GM21528 (cell line): ENCODE results near the gene TRIO.

ENCODE experiments used
- ATAC-seq: cut with Tn5 transposase; IDR thresholded peaks from one replicate; pipeline ENCODE4 v1.9.1; 2021; ENCODE audit warnings: mild to moderate bottlenecking, moderate library complexity; ENCODE audit not compliant: unreplicated experiment, low FRiP score

Gene TRIO

DNA sequence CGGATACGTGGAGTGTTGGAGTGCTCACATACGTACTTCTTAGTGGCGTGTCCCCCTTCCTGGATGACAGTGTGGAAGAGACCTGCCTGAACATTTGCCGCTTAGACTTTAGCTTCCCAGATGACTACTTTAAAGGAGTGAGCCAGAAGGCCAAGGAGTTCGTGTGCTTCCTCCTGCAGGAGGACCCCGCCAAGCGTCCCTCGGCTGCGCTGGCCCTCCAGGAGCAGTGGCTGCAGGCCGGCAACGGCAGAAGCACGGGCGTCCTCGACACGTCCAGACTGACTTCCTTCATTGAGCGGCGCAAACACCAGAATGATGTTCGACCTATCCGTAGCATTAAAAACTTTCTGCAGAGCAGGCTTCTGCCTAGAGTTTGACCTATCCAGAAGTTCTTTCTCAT is 364.9 kb downstream of the TRIO start:
- ATAC-seq: no peak

DNA sequence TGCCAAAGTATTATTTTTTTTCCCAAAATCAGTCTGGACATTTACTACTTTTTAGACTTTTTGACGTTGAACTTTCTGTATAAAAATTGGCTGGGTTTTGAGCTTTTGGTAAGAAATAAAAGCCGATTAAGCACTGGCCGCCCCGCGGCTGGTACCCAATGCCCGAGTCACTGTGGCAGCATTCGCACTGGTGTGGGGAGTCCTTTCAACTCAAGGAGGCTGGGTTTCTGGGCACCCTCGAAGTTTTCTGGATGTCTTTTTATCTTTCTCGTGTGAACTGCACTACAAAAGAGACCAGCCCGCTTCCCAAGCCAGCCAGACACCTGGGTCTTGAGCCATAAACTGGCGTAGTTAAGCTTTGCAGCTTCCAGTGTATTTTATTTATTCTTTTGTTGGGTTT is 366.4 kb downstream of the TRIO start:
- no peak for ATAC-seq

DNA sequence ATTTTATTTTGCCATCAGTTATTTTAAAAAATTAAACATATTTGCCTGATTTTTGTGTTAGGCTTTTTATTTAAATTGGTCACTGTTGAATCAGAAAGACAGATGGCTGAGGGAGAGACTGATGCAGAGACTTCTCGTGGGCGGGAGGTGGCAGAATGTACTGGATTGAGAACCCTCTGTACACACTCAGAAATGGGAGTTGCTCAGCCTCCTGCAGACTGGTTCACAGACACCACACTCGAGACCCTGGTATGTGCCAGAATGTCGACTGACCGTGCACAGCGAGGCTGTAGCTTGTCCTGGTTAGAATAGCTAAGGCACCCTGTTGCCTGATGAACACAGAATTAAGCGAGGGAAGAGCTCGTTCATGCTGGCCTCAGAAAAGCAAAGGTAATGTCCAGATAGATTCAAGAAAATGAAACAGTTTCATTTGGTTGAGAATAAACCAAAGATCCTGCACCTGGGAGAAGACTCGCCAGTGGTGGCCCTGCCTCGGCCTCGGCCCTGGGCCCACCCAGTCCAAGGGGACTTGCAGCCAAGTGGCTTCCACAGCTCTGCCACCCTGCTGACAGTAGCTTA is 367.1 kb downstream of the TRIO start:
- no peak for ATAC-seq

DNA sequence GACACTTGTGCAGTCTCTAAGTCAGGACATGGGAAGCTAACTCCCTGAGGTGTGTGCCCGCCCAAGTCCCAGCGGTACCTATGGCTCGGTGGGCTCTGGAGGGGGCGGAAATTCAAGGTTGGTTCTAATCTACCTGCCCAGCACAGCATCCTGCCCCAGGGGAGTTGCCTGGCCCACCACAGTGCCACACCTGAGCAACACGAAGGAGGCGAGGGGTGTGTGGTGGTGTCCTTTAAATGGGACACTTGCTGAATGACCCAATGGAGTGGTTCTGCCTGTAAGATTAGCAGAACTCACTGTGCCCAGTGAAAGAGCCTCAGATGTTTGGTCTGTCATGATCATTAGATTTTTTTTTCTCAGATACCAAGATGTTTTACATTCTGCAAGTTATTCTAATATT is 367.7 kb downstream of the TRIO start:
- no peak for ATAC-seq

DNA sequence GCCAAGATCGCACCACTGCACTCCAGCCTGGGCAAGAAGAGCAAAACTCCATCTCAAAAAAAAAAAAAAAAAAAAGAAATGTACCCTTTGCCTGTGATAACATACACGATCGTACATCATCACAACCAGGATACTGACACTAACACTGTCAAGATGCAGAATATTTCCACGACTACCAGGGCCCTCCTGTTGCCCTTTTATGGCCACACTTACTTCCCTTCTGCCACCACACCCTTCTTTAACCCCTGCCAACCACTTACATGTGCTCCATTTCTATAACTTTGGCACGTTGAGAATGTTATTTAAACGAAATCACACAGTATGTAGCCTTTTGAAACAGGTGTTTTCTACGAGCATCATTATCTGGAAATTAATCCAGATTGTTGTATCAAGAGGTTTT is 369.4 kb downstream of the TRIO start:
- no peak for ATAC-seq

DNA sequence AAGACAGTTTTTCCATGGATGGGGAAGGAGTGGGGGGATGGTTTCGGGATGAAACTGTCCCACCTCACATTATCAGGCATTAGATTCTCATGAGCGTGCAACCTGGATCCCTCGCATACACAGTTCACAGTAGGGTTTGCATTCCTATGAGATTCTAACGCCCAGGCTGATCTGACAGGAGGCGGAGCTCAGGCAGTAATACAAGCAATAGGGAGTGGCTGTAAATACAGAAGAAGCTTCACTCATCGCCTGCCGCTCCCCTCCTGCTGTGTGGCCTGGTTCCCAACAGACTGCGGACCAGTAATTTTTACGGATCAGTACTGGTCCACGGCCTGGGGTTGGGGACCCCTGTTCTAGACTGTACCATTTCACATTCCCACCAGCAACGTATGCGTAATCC is 370.1 kb downstream of the TRIO start:
- no peak for ATAC-seq

DNA sequence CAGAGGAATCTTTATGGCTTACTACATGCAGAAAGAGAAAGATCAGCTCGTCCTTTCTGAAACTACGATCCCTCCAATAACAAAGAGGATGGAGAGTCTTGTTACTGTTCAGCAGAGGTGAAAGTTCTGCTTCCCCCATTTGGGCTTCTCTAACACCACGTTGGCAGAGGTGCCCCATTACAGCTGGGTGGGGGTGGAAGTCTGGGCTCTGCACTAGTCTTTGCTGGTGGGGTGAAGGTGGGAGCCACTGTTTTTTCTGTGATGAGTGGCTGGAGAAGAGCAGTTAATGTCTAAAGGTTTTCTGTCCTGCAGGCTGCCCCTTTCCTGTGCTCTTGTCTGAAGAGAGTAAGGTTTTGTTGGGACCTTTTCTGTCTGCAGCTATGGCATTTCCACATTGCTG is 373.8 kb downstream of the TRIO start:
- no peak for ATAC-seq

DNA sequence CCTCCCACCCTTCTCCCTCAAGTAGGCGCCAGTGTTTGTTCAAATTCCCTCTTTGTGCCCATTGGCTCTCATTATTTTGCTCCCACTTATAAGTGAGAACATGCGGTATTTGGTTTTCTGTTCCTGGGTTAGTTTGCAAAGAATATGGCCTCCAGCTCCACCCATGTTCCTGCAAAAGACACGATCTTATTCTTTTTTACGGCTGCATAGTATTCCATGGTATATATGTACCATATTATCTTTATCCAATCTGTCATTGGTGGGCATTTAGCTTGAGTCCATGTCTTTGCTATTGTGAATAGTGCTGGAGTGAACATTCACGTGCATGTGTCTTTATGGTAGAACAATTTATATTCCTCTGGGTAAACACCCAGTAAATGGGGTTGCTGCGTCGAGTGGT is 375.5 kb downstream of the TRIO start:
- no peak for ATAC-seq

DNA sequence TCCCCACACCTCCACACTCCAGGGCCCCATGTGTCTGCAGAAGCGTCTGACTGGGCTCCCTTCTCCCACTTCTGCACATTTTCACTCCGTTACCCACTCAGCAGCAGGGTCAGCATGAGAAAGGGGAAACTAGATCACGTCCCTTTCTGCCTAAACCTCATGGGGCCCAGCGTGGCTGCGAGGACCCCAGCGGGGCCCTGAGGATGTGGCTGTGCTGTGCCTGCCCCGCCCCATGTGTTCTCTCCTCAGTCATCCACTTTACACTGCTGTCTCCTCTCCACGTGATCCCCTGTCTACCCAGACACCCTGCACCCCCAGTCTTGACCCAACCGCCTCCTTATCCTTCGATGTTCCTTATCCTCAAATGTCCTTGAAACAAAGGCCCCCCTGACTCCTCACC is 378.6 kb downstream of the TRIO start:
- ATAC-seq: no peak

DNA sequence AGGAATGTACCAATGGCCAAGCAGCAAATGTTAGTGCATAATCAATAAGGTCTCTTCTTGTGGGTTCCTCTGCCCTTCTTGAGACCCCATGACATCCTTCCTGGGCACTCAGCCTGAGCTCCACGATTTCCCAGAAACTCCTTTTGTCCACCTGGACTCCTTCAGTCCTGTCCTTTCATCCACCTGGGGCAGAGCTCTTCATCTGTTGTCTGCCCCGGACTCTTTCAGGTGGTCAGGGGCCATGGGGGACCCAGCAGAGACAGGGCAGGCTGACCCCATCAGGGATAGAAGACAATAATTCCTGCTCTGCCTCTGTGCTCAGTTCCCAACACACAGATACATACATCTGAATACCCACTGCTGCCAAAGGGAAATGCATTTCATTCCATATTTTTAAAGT is 379.6 kb downstream of the TRIO start:
- ATAC-seq: no peak

DNA sequence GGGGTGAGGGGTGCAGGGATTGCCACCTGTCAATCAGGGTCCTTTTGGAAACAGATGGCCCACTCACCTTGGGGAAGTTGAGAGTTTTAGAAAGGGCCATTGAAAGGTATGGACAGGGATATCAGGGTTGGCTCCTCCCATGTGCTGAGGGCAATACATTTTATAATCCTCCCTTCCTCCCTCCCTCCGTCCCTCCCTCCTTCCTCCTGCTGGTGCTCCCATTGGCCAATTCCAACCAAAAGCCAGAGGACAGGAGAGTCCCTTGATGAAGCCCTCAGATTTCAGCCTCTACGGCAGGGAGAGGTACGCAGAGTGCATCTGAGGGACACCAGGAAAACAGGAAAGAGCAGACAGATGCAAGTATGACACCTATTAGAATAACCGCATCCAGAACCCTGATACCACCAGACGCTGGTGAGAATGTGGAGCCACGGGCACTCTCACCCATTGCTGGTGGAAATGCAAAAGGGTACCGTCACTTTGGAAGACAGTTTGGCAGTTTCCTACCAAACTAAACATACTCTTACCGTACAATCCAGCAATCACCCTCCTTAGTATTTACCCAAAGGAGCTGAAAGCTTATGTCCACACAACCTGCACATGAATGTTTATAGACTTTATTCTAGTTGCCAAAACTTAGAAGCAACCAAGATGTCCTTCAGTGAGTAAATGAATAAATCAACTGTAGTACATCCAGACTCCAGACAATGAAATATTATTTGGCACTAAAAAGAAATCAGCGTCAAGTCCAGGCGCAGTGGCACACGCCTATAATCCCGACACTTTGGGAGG is 380.3 kb downstream of the TRIO start:
- no peak for ATAC-seq

DNA sequence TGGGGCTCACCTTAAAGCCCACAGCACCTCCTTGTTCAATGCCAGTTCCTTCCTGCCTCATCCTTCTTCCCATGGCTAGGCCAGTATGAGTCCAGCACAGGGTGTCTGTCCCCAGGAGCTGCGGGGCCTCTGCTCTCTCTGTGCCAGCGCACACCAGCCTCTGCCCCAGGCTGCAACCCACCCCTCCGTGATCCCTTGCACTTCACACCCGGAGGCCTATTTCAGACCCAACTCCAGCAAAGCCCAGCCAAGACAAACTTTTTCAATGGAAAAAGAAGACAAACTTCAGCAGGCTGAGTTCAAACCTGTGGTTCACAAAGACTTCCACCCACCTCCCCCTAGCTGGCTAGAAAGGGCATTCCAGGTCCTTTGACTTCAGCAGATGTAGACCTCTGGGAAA is 382.3 kb downstream of the TRIO start:
- no peak for ATAC-seq

DNA sequence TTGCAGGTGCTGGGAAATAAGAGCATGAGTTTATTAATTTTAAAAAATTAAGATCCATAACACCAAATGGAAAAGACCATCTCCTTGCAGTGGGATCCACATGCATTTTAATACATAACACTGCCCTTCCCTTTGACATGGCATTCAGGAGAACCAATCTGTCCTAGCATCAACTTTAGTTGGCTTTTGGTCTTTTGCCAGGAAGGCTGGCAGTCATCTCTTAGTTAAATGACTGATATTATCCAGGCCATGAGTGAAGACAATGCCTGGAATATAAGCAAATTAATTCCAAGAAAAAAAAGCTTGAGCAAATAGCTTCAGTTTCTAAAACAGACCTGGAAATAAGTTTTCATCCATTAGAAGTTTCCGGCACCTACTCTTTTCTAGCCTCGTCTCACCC is 383.4 kb downstream of the TRIO start:
- no peak for ATAC-seq

DNA sequence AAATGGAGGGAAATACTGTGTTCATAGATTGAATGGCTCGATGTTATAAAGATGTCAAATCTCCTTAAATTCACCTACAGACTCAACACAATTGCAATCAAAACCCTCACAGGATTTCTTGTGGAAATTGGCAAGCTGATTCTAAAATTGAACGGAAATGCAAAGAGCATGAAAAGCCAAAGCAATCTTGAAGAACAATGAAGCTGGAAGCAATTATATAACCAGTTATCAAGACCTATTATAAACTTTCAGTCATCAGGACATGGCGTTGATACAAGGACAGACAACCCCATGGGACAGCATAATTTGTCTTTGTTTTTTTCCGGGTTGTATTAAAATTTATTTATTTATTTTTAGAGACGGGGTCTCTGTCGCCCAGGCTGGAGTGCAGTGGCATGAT is 385.0 kb downstream of the TRIO start:
- no peak for ATAC-seq

DNA sequence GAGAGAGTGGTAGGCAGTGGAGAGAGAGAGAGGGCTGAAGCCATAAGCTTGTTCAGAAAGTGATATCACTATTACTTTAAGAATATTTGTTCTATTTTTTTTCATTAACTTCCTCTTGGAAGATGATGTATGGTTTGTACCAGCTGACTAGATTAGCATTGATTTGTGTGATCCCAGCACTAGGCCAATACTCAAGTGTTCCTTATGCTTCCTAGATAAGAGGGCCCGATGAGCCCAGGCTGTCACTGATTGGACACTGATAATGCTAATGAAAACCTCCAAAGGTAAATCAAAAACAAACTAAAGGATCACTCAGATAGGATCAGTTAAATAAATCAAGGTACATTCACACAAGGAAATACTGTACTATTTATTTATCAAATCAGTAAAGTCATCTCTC is 385.8 kb downstream of the TRIO start:
- ATAC-seq: no peak

DNA sequence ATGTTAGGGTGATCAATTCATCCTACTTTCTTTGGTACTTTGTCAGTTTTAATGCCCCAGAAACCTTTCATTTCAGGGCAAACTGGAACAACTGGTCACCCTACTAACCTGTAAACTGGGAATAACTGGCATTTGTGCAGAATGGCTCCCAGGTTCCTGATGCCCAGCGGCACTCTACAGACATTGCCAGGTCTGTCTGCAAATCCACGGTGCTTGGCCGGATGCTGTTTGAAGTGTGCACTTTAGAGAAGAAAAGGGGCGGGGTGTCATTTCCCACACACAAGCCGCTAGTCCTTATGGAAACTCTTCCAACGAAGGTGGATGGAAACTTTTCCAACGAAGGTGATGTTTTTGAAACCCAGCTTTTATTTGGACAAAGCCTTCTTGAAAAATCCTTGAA is 388.5 kb downstream of the TRIO start:
- ATAC-seq: no peak

DNA sequence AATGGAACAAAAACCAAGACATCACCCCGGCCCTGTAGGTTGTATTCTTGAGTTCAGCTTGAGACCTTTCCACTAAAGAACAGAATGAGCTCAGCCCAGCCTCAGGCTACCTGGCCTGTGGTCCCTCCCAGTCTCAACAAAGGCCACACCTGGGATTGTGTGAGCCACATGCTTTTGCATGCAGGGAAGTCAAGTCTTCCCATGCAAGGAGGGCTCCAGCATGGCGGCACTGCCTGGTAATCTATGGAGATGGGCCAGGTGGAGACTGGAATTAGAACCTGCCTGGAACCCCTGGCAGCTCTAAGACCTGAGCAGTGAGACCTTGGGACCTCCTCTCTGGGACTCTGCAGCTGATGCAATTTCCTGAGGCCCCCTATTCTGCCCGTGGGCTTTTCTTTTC is 389.0 kb downstream of the TRIO start:
- ATAC-seq: no peak

DNA sequence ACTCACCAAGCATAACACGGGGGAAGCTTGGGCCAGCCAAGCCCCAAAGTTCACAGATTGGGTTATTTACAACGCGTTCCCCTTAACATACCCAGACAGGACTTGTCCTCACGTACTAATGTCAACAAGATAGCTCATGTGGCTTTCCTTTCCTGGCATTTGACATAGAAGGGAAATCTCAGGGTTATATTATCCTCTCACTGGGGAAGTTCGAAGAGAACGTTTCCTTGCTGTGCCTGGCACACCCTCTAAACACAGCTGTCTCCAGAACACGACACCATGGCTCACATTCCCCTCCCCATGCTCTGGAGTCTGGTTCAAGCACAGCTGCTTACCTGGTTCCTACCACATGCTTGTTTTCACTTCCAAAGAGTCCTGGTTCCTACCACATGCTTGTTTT is 391.6 kb downstream of the TRIO start:
- ATAC-seq: no peak

DNA sequence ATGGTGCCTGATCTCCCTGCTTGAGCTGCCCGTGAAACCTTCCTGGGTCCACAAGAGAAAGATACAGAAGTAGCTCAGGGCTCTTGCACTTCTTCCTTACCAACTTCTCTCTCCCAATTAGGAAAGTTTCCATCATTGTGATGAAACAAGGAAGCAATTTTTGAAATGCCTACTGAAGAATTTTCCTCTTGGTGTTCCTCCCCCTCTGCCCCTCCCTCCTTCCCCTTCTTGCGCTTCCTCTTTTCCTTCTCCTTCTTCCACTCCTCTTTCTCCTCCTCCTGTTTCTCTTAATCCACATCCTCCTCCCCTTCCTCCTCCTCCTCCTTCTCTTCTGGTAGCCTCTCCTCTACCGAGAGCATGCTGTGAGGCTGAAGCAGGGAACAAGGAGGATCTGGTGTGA is 402.2 kb downstream of the TRIO start:
- ATAC-seq: no peak

DNA sequence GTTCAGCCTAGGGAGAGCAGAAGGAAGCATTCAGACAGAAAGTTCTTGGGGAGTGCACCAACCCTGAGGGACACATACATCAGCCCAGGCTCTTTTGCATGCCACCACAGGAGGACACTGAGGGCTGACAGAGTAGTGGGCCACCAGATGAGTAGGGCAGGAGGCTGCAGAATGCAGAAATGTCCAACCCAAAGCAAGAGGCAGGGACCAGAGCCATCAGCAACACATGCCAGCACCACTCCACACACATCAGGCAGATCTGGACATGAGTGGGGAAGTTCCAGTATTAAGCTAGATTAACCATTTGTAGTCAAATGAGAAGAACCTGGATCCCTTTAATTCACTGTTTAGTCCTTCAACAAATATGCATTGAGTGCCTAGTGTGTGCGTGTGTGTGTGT is 402.7 kb downstream of the TRIO start:
- no peak for ATAC-seq

DNA sequence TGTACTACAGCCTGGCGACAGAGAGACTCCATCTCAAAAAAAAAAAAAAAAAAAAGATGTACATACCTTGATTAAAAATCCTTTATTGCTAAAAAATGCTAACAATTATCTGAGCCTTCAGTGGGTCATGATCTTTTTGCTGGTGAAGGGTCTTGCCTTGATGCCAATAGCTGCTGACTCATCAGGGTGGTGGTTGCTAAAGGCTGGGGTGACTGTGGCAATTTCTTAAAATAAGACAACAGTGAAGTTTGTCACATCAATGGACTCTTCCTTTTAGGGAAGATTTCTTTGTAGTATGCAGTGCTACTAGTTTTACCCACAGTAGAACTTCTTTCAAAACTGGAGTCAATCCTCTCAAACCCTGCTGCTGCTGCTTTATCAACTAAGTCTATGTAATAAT is 404.5 kb downstream of the TRIO start:
- ATAC-seq: no peak

DNA sequence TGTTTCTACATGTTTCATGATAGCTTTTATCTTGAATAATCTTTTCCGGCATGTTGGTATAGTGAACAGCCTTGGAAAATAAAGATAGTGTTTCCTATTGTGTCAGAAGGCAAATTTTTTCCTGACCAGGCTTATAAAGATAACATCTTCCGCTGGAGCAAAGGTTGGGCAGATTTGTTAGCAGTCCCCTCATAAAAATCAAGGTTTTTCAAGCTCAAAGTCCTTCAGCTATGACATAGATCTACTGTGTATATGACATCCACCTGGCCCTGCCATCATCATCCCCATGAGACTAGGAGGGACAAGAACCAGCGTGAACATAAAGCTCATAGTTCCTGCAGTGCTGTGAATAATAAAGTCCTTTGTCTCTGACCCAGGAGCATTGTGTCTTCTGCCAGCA is 408.1 kb downstream of the TRIO start:
- no peak for ATAC-seq

DNA sequence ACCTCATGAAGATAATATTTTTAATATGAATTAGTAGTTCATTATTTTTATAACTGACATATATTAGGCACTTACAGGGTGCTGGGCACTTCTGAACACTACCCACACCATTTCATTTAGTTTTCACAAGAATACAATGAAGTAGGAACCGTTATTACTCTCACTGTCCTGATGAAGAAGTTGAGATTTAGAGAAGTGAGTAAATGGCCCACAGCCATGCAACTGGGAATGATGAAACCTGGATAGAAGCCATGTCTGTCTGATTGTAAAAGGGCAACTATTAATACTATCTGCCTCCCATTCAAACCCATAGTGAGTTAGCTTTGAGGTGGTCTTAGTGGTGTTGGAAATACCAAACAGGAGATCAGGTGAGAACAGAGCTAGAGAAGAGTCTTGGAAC is 408.9 kb downstream of the TRIO start:
- ATAC-seq: no peak
